Right lobe of liver (tissue), 4 donors: Measurements from ENCODE around the gene TMEM232.

Experiments
- POLR2A ChIP-seq: fragments of 450-650 bp; IDR thresholded peaks from one replicate; pipeline ENCODE4 v1.6.1; 2017; ENCODE audit warnings: antibody characterized with exemption, mild to moderate bottlenecking
- TF ChIP-seq, protein P1 (sequence below), 4 donors: fragments of 200-600 bp in 3 of 4; fragments of 450-650 bp in 1 of 4; IDR thresholded peaks; one replicate each; pipeline versions ENCODE4 v1.5.1 to v1.8.0; 2016 to 2022; ENCODE audit warnings: antibody characterized with exemption in 4 of 4, mild to moderate bottlenecking in 2 of 4
- donor health status: DM: no; HTN: no; CAD: no.
- donor health status: DM: no; HTN: no; CAD: no.
- donor health status: DM: no; HTN: yes; CAD: no.

DNA sequence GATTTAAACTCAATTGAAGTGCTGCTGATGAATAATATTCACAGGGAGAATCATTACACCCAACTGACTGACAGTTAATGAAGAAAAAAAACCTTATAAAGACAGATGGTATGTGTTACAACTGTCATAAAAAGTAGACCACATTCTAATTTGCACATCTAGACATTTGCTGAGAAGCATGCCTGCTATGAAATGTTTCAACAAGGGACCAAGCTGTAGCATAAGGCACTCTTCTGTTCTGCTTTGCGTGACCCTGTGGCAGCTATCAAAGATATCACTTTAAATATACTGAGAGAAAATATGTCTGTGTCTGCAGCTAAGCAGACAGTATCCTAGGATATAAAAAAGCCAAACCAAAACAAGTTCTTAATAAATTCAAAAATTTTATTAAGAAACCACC, 153.7 kb downstream of the TMEM232 start:
- TF ChIP-seq, protein P1, sequence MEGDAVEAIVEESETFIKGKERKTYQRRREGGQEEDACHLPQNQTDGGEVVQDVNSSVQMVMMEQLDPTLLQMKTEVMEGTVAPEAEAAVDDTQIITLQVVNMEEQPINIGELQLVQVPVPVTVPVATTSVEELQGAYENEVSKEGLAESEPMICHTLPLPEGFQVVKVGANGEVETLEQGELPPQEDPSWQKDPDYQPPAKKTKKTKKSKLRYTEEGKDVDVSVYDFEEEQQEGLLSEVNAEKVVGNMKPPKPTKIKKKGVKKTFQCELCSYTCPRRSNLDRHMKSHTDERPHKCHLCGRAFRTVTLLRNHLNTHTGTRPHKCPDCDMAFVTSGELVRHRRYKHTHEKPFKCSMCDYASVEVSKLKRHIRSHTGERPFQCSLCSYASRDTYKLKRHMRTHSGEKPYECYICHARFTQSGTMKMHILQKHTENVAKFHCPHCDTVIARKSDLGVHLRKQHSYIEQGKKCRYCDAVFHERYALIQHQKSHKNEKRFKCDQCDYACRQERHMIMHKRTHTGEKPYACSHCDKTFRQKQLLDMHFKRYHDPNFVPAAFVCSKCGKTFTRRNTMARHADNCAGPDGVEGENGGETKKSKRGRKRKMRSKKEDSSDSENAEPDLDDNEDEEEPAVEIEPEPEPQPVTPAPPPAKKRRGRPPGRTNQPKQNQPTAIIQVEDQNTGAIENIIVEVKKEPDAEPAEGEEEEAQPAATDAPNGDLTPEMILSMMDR (IDR thresholded peaks at IDR 0.05): no peak
- no peak for TF ChIP-seq POLR2A
